K562 (cell line): ENCODE measurements around the gene ZFAND3. TPM values are rescaled to one million over a fixed set of nuclear protein-coding genes. Genes with fewer than 3 reads are reported as not detected.

Experiments used
- ATAC-seq: fragments of 200-7000 bp; cut with Tn5 transposase; 3 replicates; pipeline ENCODE4 v1.9.1; 2020; ENCODE audit warnings: moderate library complexity
- BruUV-seq: library from RNA; stranded (reverse); fragments of 400-500 nt; replicated peaks from 2 replicates; lab custom pipeline; 2021; lab: Mats Ljungman, UMichigan
- CTCF ChIA-PET: fragments of 300-600 bp; formaldehyde crosslinking; extraction: SDS; loops from one replicate; lab custom pipeline; 2021; ENCODE audit warnings: low intra/inter-chr PET ratio; lab: Yijun Ruan, JAX
- POLR2A ChIA-PET: fragments of 300-600, 350-650 bp; sonication (Branson Sonifier 250); formaldehyde crosslinking; extraction: SDS; loops from one replicate; lab custom pipeline; 2021; ENCODE audit warnings: antibody characterized with exemption, inconsistent platforms; lab: Yijun Ruan, JAX
- DNase-seq, 4 experiments: peaks; one replicate each; pipeline versions ENCODE4 v3.0.0 to v3.0.0-alpha.2; 2011 to 2018; ENCODE audit warnings: low spot score in 3 of 4, mixed read lengths in 3 of 4; ENCODE audit errors: extremely low read depth in 1 of 4
- FAIRE-seq: peaks from 2 replicates; lab custom pipeline; 2011; peaks lifted over from hg19 to GRCh38; lab: Jason Lieb, UNC
- H2AFZ ChIP-seq: 2 replicates; pipeline ENCODE4 v1.6.0; 2011; ENCODE audit warnings: low read depth, low read length, control low read depth, inconsistent platforms
- H3K27ac ChIP-seq: fragments of 200-600 bp; 3 replicates; pipeline ENCODE4 v1.8.0; 2011; ENCODE audit warnings: low read depth, mild to moderate bottlenecking, control low read depth, inconsistent platforms, low read length, moderate library complexity, mixed read lengths; ENCODE audit errors: extremely low read depth
- H3K27me3 ChIP-seq, 2 experiments: fragments of 300-600 bp in 1 of 2; 2 replicates in 1 of 2; 3 replicates in 1 of 2; pipeline versions ENCODE4 v1.6.0 to v1.8.0; 2011; ENCODE audit warnings: inconsistent platforms in 2 of 2, low read length in 2 of 2, mild to moderate bottlenecking in 1 of 2, mixed read lengths in 1 of 2, moderate library complexity in 1 of 2; ENCODE audit not compliant: control insufficient read depth in 2 of 2, insufficient read depth in 2 of 2
- H3K36me3 ChIP-seq: fragments of 300-600 bp; 3 replicates; pipeline ENCODE4 v1.8.0; 2011; ENCODE audit warnings: mild to moderate bottlenecking, low read length, inconsistent platforms; ENCODE audit not compliant: control insufficient read depth, insufficient read depth
- H3K4me1 ChIP-seq, 2 experiments: fragments of 200-600 bp in 1 of 2; replicated peaks in 1 of 2; 2 replicates in 1 of 2; 3 replicates in 1 of 2; pipeline versions ENCODE4 v1.5.1 to v1.8.0; 2011; ENCODE audit warnings: inconsistent platforms in 2 of 2, low read length in 2 of 2, mild to moderate bottlenecking in 1 of 2, mixed read lengths in 1 of 2, moderate library complexity in 1 of 2; ENCODE audit not compliant: control insufficient read depth in 2 of 2, insufficient read depth in 2 of 2
- H3K4me2 ChIP-seq: 2 replicates; pipeline ENCODE4 v1.6.1; 2011; ENCODE audit warnings: low read length, control low read depth, inconsistent platforms, mixed read lengths; ENCODE audit not compliant: insufficient read depth
- H3K4me3 ChIP-seq: fragments of 200-600 bp; sonication (generic), shearing (Covaris generic); 2 replicates; pipeline ENCODE4 v1.5.1; 2016; ENCODE audit warnings: control low read depth, inconsistent platforms
- H3K79me2 ChIP-seq: fragments of 200-600 bp; 3 replicates; pipeline ENCODE4 v1.8.0; 2011; ENCODE audit warnings: low read length, inconsistent platforms; ENCODE audit not compliant: control insufficient read depth, insufficient read depth
- H3K9ac ChIP-seq, 2 experiments: 2 replicates each; pipeline versions ENCODE4 v1.6.0 to v1.6.1; 2011; ENCODE audit warnings: low read depth in 2 of 2, low read length in 2 of 2, control low read depth in 1 of 2, inconsistent platforms in 1 of 2, mild to moderate bottlenecking in 1 of 2, mixed read lengths in 1 of 2; ENCODE audit not compliant: insufficient read depth in 1 of 2
- H3K9me1 ChIP-seq: one replicate; pipeline ENCODE4 v1.6.0; 2011; ENCODE audit warnings: inconsistent platforms, mild to moderate bottlenecking, low read length, moderate library complexity; ENCODE audit not compliant: control insufficient read depth, insufficient read depth
- H3K9me3 ChIP-seq: replicated peaks from 2 replicates; pipeline ENCODE4 v1.5.1; 2011; ENCODE audit warnings: low read depth, low read length, inconsistent platforms; ENCODE audit not compliant: control insufficient read depth, insufficient read depth
- H4K20me1 ChIP-seq: replicated peaks from 2 replicates; pipeline ENCODE4 v1.6.1; 2011; ENCODE audit warnings: low read length, inconsistent platforms, mixed read lengths; ENCODE audit not compliant: control insufficient read depth, insufficient read depth
- CBX2 ChIP-seq: fragments of 200-600 bp; sonication (generic); IDR thresholded peaks from one replicate; pipeline ENCODE4 v1.6.1; 2012; ENCODE audit warnings: mild to moderate bottlenecking, low read length, inconsistent platforms; ENCODE audit not compliant: insufficient read depth, poor library complexity, severe bottlenecking
- E2F3 ChIP-seq: fragments of 250-450 bp; sonication (Bioruptor Pico); IDR thresholded peaks from 2 replicates; pipeline ENCODE4 v1.4.0; 2020; ENCODE audit warnings: mild to moderate bottlenecking
- GABPB2 ChIP-seq: fragments of 250-450 bp; sonication (Bioruptor Pico); conservative IDR thresholded peaks from 2 replicates; pipeline ENCODE4 v1.5.1; 2021; ENCODE audit warnings: mild to moderate bottlenecking
- MTF1 ChIP-seq: fragments of 250-450 bp; sonication (Bioruptor Pico); IDR thresholded peaks from 2 replicates; pipeline ENCODE4 v1.9.0; 2021; ENCODE audit warnings: moderate library complexity, mild to moderate bottlenecking, inconsistent platforms, borderline replicate concordance
- NFYB ChIP-seq: IDR thresholded peaks from 2 replicates; pipeline ENCODE4 v1.6.1; 2011; ENCODE audit warnings: mild to moderate bottlenecking, moderate library complexity; ENCODE audit not compliant: insufficient read length; ENCODE audit errors: extremely low read depth
- RCOR1 ChIP-seq, 2 experiments: IDR thresholded peaks; 2 replicates each; pipeline ENCODE4 v1.6.1; 2012; ENCODE audit warnings: low read depth in 2 of 2, low read length in 2 of 2, borderline replicate concordance in 1 of 2, improper control_type of control experiment in 1 of 2
- SIX5 ChIP-seq, 2 experiments: IDR thresholded peaks; 2 replicates each; pipeline ENCODE4 v1.6.1; 2011; ENCODE audit warnings: low read length in 2 of 2, borderline replicate concordance in 1 of 2, low read depth in 1 of 2, mild to moderate bottlenecking in 1 of 2, moderate library complexity in 1 of 2; ENCODE audit not compliant: insufficient read depth in 1 of 2
- TAF7 ChIP-seq: fragments of 450-650 bp; IDR thresholded peaks from 2 replicates; pipeline ENCODE4 v1.6.1; 2016; ENCODE audit warnings: missing genetic modification characterization, missing compliant biosample characterization
- ZNF134 ChIP-seq: fragments of 250-450 bp; sonication (Bioruptor Pico); conservative IDR thresholded peaks from 2 replicates; pipeline ENCODE4 v1.4.0; 2020
- ZNF165 ChIP-seq: fragments of 250-450 bp; sonication (Bioruptor Pico); IDR thresholded peaks from 2 replicates; pipeline ENCODE4 v1.4.0; 2020; ENCODE audit warnings: borderline replicate concordance
- ZNF23 ChIP-seq: fragments of 250-450 bp; sonication (Bioruptor Pico); IDR thresholded peaks from 2 replicates; pipeline ENCODE4 v1.4.0; 2020; ENCODE audit warnings: mild to moderate bottlenecking
- ZNF507 ChIP-seq: conservative IDR thresholded peaks from 2 replicates; pipeline ENCODE4 v1.6.1; 2017; ENCODE audit warnings: missing genetic modification characterization, missing compliant biosample characterization
- WGBS: fragments of 100-300 bp; shearing (Covaris generic); methylation state at CpG from one replicate; pipeline ENCODE4 v1.1.6; 2016; ENCODE audit warnings: low coverage, mixed read lengths; ENCODE audit not compliant: insufficient coverage; ENCODE audit errors: missing lambda C conversion rate; 5-methylcytosine and 5-hydroxymethylcytosine counted together
- in situ Hi-C: fragments of 300-500 bp; cut with MboI; formaldehyde crosslinking; loops from 4 replicates; pipeline ENCODE4 v1.15.0; 2018; ENCODE audit warnings: inconsistent platforms, mixed read lengths
- intact Hi-C: fragments of 100-400 bp; cut with micrococcal nuclease; formaldehyde crosslinking; loops from 2 replicates; pipeline ENCODE4 v1.14.2; 2022
- polyA plus RNA-seq, 8 experiments: library from polyadenylated mRNA; depleted of rRNA in 4 of 8; stranded (reverse) in 5 of 8; unstranded in 3 of 8; fragments of >200 nt; fragmentation: Nextera tagmentation in 2 of 8; fragmentation: Illumina TruSeq in 1 of 8; extraction: Ambion mirVana in 2 of 8; extraction: Trizol in 1 of 8; gene quantifications; 2 replicates each; pipeline versions ENCODE4 v1.2.1 to v1.2.3, GENCODE V29; 2011 to 2014; ENCODE audit warnings: inconsistent platforms in 1 of 8, missing spikeins in 1 of 8
- total RNA-seq, 7 experiments: library from RNA; depleted of rRNA in 6 of 7; stranded (reverse); fragments of >200 nt in 6 of 7; fragmentation: Illumina TruSeq in 2 of 7; extraction: Trizol in 2 of 7; gene quantifications; 2 replicates each; pipeline versions ENCODE4 v1.2.1 to v1.2.3, GENCODE V29; 2011 to 2021; ENCODE audit warnings: low replicate concordance in 1 of 7
- TF ChIP-seq, protein P1 (sequence below): sonication (generic); formaldehyde crosslinking; IDR thresholded peaks from 2 replicates; pipeline ENCODE4 v1.8.0; 2022; ENCODE audit warnings: mild to moderate bottlenecking, missing genetic modification reagents, borderline replicate concordance
- TF ChIP-seq, protein P2 (sequence below): fragments of 250-450 bp; sonication (Bioruptor Pico); IDR thresholded peaks from 2 replicates; pipeline ENCODE4 v1.4.0; 2020; ENCODE audit warnings: mild to moderate bottlenecking, moderate library complexity, borderline replicate concordance

Gene ZFAND3
- total and polyA plus RNA-seq, 9 of the 15 experiments (the other 6 are each of a cell fraction or from before 2014, with no cell fraction given) = 0.81 to 26.6 (median 11.8) TPM

DNA sequence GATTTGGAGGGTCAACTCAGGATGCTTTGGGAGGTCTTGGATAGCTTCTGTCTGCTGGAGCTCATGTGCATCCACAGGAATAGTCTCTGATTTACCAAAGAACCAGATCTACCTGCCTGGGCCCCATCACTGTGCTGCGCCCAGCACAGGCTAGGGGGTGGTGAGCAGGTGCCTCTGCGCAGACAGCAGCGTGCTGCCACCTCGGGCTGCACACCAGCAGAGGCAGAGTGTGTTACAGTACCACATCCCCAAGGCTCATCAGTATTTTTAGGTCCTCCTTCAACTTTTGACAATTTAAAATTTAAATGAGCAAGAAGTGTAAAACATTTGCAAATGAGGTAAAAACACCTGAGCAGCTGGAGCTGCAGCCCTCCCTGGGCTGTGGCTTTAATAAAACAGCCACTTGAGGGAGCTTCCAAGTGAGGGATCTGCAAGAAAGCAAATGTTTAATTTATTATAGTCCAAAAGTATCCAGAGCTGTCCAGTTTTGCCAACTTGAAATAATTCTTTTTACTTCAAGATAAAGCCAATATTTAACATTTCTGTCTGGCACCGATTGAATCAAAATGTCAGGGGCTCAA, 324.9 kb downstream of the ZFAND3 start:
- in situ Hi-C loops = no loop called here
- no peak overlapping the region for H3K27ac ChIP-seq
- no peak overlapping the region for H3K9ac ChIP-seq
- no peak overlapping the region for H3K4me2 ChIP-seq
- H3K4me1 ChIP-seq = no peaks in the 10 kb centered on the region
- ChIA-PET POLR2A (interaction anchor here (0.5 to 0.8 kb wide), 4 partner anchors 17 to 141 kb away, joined by 3 to 5 read pairs (median 4); no protein-coding TSS in a partner anchor), CTCF (no interaction called here)
- peaks cover 31% of the 10 kb centered on the region for H4K20me1 ChIP-seq
- 58% methylated on average over 5 of the region's 5 CpGs for WGBS
- H3K79me2 ChIP-seq = no peaks in the 10 kb centered on the region
- H3K4me3 ChIP-seq = no peak overlapping the region
- ATAC-seq (no peak), DNase-seq (no peak), FAIRE-seq (no peak)
- H3K36me3 ChIP-seq = no peaks in the 10 kb centered on the region; the same call in 2 of the 3 replicates
- no peaks in the 10 kb centered on the region for H3K9me3 ChIP-seq
- BruUV-seq = no TSS peak
- no peaks in the 10 kb centered on the region for H3K27me3 ChIP-seq
- H3K9me1 ChIP-seq = no peaks in the 10 kb centered on the region
- H2AFZ ChIP-seq = no peak overlapping the region
- TF ChIP-seq, protein P1, sequence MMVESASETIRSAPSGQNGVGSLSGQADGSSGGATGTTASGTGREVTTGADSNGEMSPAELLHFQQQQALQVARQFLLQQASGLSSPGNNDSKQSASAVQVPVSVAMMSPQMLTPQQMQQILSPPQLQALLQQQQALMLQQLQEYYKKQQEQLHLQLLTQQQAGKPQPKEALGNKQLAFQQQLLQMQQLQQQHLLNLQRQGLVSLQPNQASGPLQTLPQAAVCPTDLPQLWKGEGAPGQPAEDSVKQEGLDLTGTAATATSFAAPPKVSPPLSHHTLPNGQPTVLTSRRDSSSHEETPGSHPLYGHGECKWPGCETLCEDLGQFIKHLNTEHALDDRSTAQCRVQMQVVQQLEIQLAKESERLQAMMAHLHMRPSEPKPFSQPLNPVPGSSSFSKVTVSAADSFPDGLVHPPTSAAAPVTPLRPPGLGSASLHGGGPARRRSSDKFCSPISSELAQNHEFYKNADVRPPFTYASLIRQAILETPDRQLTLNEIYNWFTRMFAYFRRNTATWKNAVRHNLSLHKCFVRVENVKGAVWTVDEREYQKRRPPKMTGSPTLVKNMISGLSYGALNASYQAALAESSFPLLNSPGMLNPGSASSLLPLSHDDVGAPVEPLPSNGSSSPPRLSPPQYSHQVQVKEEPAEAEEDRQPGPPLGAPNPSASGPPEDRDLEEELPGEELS = no peak
- no peak for TF ChIP-seq ZNF23 (CRISPR knock-in tag)
- no peak for TF ChIP-seq ZNF507 (tag)
- no peak for TF ChIP-seq SIX5 (IDR thresholded peaks at IDR 0.05; ENCODE audit: borderline replicate concordance in 1 of 2, insufficient read depth in 1 of 2, low read depth in 1 of 2, low read length in 2 of 2)
- TF ChIP-seq CBX2 = no peak
- TF ChIP-seq NFYB = no peak
- no peak for TF ChIP-seq ZNF165 (CRISPR knock-in tag)
- TF ChIP-seq, protein P2, sequence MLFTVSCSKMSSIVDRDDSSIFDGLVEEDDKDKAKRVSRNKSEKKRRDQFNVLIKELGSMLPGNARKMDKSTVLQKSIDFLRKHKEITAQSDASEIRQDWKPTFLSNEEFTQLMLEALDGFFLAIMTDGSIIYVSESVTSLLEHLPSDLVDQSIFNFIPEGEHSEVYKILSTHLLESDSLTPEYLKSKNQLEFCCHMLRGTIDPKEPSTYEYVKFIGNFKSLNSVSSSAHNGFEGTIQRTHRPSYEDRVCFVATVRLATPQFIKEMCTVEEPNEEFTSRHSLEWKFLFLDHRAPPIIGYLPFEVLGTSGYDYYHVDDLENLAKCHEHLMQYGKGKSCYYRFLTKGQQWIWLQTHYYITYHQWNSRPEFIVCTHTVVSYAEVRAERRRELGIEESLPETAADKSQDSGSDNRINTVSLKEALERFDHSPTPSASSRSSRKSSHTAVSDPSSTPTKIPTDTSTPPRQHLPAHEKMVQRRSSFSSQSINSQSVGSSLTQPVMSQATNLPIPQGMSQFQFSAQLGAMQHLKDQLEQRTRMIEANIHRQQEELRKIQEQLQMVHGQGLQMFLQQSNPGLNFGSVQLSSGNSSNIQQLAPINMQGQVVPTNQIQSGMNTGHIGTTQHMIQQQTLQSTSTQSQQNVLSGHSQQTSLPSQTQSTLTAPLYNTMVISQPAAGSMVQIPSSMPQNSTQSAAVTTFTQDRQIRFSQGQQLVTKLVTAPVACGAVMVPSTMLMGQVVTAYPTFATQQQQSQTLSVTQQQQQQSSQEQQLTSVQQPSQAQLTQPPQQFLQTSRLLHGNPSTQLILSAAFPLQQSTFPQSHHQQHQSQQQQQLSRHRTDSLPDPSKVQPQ (CRISPR knock-in tag) = no peak
- TF ChIP-seq GABPB2 = no peak
- no peak for TF ChIP-seq MTF1 (CRISPR knock-in tag)
- no peak for TF ChIP-seq ZNF134 (CRISPR knock-in tag)
- TF ChIP-seq TAF7 (tag) = no peak
- no peak for TF ChIP-seq RCOR1 (IDR thresholded peaks at IDR 0.05; ENCODE audit: borderline replicate concordance in 1 of 2, low read depth in 2 of 2, low read length in 2 of 2)
- TF ChIP-seq E2F3 (CRISPR knock-in tag) = no peak
- intact Hi-C loops = no loop called here
